GM19397 (cell line): ENCODE results near the gene STARD3NL.
"Not testable (repeated sequence)": the region's sequence is repeated elsewhere in the genome, so short reads cannot be mapped to it uniquely, and the experiment has no call there.

Experiments
- ATAC-seq: cut with Tn5 transposase; IDR thresholded peaks from one replicate; pipeline ENCODE4 v1.9.1; 2021; ENCODE audit warnings: mild to moderate bottlenecking, moderate library complexity; ENCODE audit not compliant: unreplicated experiment

Gene STARD3NL

GRCh38 chr7:38262545-38262944 lies 84.5 kb downstream of the STARD3NL start:
- ATAC-seq: no peak

- not testable (repeated sequence) for ATAC-seq
These were observed 85.2 kb downstream of the STARD3NL start for GRCh38 chr7:38263274-38263673.

- not testable (repeated sequence) for ATAC-seq
These were observed 86.6 kb downstream of the STARD3NL start for GRCh38 chr7:38264602-38265001.

- not testable (repeated sequence) for ATAC-seq
These were observed 87.9 kb downstream of the STARD3NL start for GRCh38 chr7:38265958-38266357.

GRCh38 chr7:38269704-38270346 lies 91.8 kb downstream of the STARD3NL start:
- not testable (repeated sequence) for ATAC-seq

GRCh38 chr7:38270405-38270804 lies 92.4 kb downstream of the STARD3NL start:
- peak; percentile 63 for ATAC-seq

- ATAC-seq: no peak
These were observed 95.4 kb downstream of the STARD3NL start, which contains the start of gene TARP for GRCh38 chr7:38273286-38273995. Gene TARP (minus strand): TSS chr7:38273636.

GRCh38 chr7:38274486-38274885 lies 96.4 kb downstream of the STARD3NL start:
- ATAC-seq: no peak

GRCh38 chr7:38274927-38275620 lies 97.0 kb downstream of the STARD3NL start:
- no peak for ATAC-seq

GRCh38 chr7:38276096-38276877 lies 98.2 kb downstream of the STARD3NL start:
- ATAC-seq: no peak

GRCh38 chr7:38280000-38280399 lies 102.0 kb downstream of the STARD3NL start:
- no peak for ATAC-seq
